Stimulated activated CD8-positive, alpha-beta memory T cell treated with anti-CD3 and anti-CD28 coated beads, Interleukin-4, amount 100 ng/mL, for 24 hours (primary cell): Measurements from ENCODE around the gene SKP1.
"Not testable (repeated sequence)": the region's sequence is repeated elsewhere in the genome, so short reads cannot be mapped to it uniquely, and the experiment has no call there.

Source experiments
- DNase-seq: peaks from one replicate; pipeline ENCODE4 v3.0.0-alpha.2; 2020; ENCODE audit warnings: low read depth

Gene SKP1

DNA sequence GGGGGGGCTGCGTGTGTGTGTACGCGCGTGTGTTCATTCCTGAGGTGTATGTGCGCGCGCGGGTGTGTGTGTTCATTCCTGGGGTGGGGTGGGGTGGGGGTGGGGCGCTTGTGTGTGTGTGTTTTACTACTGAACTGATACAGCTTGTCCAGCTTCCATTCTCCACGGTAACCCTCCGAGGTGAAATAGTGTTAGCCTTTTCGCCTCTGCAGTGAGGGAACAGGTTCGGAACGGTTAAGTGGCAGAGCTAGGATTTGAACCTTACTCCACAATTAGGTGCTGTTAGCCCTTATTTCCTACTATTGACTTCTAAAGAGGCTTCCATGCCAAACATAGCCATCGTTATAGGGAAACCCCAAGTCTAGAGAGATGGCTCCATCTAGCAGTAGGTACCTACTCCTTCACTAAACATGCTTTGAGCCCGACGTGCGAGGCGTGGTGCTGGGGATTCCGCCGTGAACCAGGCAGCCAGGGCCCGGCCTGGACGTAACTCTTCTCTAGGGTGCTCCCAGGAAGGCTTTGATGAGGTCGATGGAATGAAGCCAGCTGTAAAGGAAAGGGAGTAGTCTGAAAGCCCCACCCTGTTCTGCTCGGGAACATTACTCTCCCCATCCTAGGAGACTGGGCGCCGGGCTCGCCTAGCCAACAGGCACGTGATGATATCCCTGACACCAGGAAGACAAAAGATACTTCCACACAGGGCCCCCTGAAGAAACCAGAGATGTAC is 782 bp upstream of the SKP1 start:
- DNase-seq, result no peak

GRCh38 chr5:134175921-134176510 is 734 bp downstream of the SKP1 start:
- no peak for DNase-seq

DNA sequence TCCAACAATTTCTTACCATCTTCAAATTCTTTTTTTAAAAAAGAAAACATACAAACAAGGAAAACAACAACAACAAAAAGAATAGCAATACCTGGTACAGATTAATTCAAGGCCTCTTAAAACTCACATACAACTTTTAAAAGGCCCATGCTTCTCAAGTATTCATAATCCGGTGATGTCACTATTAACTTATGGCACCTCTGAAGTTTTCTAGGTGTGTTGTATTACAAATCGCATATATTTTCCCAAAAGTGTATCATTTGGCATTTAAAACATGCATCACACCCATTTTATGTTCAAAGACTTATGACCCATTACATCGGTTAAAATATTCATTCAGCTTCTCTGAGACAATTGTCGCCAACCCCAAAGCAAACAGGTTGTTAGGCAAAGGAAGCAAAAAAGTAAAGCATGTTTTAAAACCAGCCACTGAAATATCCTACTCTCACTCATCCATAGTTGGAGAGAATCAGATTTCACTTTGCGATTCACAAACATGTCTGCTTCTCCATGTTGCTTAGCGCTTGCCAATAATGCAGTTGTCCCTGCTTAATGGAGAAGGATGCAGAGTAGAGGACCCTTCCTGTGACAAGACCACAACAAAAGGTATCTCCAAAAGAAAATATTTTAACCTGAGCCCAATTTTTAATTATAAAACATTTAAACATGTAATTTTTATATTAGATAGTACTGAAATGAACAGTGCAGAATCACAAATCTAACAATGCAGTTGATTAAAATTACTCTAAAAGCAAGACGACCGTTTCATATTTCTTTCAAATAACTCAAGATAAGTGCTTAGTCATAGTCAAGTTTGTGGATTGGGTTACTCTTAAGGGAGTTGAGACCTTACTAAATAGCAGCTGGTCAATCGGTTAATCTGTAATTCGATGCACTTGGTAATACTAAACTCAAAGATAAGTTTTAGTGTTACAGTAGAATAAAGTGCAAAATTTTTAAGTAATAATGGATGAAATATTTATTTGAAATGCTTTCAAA is 1.6 kb downstream of the SKP1 start:
- DNase-seq, result no peak

DNA sequence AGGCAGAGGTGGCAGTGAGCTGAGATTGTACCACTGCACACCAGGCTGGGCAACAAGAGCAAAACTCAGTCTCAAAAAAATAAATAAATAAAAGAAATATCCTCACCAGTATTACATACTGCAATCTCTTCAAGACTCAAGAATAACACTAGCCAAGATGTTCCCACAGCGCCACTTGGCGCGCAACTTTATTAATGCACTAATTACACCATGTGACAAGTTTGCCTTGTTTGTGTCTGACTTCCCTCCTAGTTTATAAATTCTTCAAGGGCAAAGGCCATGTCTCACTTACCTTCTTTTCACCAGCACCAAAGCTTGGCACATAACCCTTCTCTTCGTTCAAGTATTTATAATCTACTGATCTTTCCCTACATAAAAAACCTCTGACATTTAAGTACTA is 4.8 kb downstream of the SKP1 start:
- no peak for DNase-seq

DNA sequence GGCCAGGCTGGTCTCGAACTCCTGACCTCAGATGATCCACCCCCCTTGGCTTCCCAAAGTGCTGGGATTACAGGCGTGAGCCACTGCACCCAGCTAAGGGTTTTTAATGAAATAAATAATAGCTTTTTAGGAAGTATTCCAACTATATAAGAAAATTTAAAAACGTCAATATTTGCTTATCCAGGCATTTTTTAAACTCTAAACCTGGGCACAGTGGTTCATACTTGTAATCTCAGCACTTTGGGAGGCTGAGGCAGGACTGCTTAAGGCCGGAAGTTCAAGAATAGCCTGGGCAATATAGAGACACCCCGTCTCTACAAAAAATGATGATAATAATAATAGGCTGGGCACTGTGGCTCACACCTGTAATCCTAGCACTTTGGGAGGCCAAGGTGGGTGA is 14.2 kb downstream of the SKP1 start:
- DNase-seq, result no peak

- no peak for DNase-seq
These were observed 15.0 kb downstream of the SKP1 start for GRCh38 chr5:134161513-134162395.

DNA sequence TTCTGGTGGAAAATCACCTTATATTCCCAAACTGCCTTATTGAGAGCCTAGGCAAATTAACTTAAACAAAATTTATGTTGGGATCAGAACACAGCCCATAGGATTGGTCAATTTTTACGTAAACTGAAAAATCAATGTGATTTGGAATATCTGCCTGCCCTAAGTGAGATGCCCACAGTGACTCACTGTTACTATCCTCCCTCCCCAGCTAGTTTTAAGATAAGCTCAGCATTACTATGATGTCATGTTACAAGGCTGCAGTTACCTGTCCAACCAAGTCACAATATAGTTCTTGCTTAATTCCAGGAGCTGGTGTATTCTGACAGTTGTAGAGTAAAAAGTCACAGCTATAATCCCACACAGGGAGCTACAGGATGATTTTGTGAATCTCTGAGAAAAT is 23.1 kb downstream of the SKP1 start:
- no peak for DNase-seq

DNA sequence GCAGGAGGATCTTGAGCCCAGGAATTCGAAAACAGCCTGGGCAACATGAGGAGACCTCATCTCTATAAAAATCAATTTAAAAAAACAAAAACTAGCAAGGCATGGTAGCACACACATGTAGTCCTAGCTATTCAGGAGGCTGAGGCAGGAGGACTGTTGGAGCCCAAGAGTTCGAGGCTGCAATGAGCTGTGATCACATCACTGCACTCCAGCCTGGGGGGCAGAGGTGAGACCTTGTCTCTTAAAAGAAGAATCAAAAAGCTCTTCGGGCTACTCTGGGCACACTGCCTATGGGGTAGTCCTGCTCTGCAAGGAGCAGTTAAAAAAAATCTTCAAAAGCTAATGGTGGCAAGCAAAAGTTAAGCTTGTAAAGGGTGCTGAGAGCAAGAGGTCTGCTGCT is 23.5 kb downstream of the SKP1 start:
- no peak for DNase-seq

GRCh38 chr5:134152173-134152832 is 24.4 kb downstream of the SKP1 start:
- DNase-seq, result not testable (repeated sequence)

- DNase-seq, result no peak
These were observed 25.0 kb downstream of the SKP1 start for GRCh38 chr5:134151723-134152122.

GRCh38 chr5:134149571-134150303 is 27.0 kb downstream of the SKP1 start:
- DNase-seq, result no peak

DNA sequence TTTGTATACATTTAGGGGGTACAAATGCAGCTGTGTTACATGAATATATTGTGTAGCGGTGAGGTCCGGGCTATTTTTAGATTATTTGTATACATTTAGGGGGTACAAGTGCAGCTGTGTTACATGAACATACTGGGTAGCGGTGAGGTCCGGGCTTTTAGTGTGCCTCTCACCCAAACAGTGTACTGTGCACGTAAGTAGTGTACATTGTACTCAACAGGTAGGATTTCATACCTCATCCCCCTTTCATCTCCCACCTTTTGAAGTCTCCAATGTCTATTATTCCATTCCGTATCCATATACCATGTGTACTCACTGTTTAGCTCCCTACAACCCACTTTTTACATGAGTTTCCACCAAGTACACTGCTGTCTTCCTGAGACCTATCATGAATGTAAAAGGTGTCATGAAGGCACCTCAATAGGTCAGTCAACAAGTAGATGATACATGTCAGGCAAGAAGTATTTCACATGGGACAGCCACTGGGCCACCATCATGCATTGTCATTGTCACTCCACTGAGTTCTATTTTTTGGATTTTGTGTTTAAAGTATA is 27.7 kb downstream of the SKP1 start:
- no peak for DNase-seq

DNA sequence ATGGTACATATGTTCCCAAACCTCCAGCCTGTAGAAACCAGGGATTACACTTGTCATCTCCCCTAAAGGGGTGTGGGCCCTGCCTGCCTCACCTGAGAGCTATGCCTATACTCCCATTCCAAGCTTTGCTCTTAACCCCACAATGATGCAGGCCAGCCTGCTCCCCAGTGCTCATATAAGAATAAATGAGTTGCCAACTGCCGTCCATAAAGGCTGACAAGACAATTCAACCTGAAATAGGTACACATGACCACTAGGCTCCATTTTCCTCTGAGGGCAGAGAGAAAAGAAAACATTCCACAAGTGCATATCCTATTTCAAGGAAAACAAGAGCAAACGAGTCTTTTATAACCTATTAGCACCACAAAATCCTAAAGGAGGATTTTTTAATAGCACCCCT is 28.4 kb downstream of the SKP1 start:
- DNase-seq, result no peak

DNA sequence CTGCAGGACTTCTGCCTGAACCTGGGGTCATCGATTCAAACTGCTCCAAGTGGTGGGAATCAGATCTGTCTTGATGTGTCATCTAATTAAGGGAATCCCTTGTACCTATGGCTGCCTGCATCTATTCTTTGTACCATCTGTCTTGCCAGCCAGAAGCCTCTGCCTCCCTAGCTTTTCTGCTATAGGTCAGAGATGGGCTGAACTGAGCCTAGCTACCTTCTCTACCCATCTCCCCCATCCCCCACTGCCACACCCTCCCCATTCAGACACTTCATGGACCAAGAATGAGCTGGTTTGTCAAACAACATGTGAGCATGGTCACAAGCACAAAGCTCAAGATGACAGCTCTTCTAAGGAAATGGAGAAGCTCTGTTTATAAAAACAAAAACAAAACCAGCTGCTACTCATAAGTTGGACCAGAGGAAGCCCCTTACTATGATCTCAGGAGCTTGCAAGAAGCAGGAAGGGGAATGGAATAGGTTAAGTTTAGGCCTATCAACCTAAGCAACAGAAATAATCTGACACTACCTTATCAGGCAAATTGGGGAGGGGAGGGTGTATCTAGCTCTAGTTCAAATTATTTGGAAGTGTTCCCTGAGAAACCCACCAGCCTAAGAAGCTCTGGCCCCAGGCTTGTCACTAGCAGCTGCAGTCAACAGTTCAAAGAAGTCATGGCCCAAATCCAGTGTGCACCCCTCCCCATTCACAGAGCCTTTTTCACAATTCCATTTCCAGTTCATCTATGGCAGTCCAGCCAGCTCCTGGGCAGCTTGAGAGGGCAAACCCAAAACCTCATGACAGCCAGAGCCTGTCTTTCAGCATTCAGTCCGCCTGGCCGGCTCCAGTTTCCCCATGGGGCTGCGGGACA is 29.9 kb downstream of the SKP1 start:
- DNase-seq, result no peak

- DNase-seq, result peak; percentile 68
These were observed 30.8 kb downstream of the SKP1 start for GRCh38 chr5:134145779-134146581.

DNA sequence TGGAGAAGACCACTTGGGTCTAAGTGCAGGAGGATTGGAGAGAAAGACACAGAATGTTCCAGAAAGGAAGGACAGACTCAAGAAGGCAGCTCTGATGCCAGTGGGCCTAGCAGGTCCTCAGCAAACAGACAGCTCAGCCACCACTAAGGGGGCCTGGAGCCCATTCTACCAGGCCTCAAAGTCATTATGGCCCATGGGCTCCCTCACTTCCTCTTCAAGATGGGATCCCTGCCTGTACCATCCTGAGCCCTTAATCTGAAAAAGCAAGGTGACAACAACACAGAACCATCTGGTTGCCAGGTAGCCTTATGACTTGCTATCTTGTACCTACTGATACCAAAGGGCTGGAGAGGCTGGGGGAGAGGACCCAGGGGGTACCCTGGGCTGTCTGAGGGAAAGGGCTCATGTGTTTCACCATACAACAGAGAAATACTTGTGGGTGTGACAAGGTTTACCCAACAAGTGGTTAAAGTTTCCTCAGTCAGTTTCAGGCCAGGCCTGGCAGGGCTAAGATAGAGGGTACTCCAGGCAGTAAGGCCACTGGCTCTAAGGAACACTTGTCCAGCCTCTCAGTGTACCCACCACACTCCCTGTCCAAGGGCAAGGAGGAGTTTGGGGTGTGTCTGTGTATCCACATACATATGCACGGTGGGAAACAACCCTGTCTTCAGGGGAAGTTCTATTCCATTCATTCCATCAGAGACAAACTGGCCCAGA is 31.6 kb downstream of the SKP1 start:
- DNase-seq, result no peak
